ENCODE results near the gene TSC2.

Gene TSC2

GRCh38 chr16:2075631-2076030 is 27.8 kb downstream of the TSC2 start:
- no peak for DNase-seq (ENCODE audit: low spot score)
- Histone ChIP-seq H3K4me3 (no peak overlapping the region), H3K27ac (no peak overlapping the region)
- TF ChIP-seq CTCF (IDR thresholded peaks at IDR 0.05) = no peak

GRCh38 chr16:2076072-2076865 is 28.5 kb downstream of the TSC2 start:
- no peak for DNase-seq (ENCODE audit: low spot score)
- H3K4me3 ChIP-seq = no peak overlapping the region
- no peak overlapping the region for H3K27ac ChIP-seq
- no peak for TF ChIP-seq CTCF (IDR thresholded peaks at IDR 0.05)

- no peak overlapping the region for H3K27ac ChIP-seq
- no peak for DNase-seq (ENCODE audit: low spot score)
- TF ChIP-seq CTCF (IDR thresholded peaks at IDR 0.05) = no peak
- no peak overlapping the region for H3K4me3 ChIP-seq
Measured at GRCh38 chr16:2077016-2077415, 29.2 kb downstream of the TSC2 start.

GRCh38 chr16:2077696-2078095 is 29.9 kb downstream of the TSC2 start:
- no peak for DNase-seq (ENCODE audit: low spot score)
- no peak for TF ChIP-seq CTCF (IDR thresholded peaks at IDR 0.05)
- no peak overlapping the region for H3K27ac ChIP-seq
- H3K4me3 ChIP-seq = no peak overlapping the region

GRCh38 chr16:2078096-2078495 is 30.3 kb downstream of the TSC2 start:
- TF ChIP-seq CTCF (IDR thresholded peaks at IDR 0.05) = no peak
- Histone ChIP-seq H3K27ac (no peak overlapping the region), H3K4me3 (no peak overlapping the region)
- no peak for DNase-seq (ENCODE audit: low spot score)

- no peak overlapping the region for H3K4me3 ChIP-seq
- no peak overlapping the region for H3K27ac ChIP-seq
- TF ChIP-seq CTCF (IDR thresholded peaks at IDR 0.05) = no peak
- DNase-seq (ENCODE audit: low spot score) = no peak
Measured at GRCh38 chr16:2078691-2079090, 30.9 kb downstream of the TSC2 start.

GRCh38 chr16:2079311-2079800 is 31.6 kb downstream of the TSC2 start:
- DNase-seq (ENCODE audit: low spot score) = no peak
- H3K27ac ChIP-seq = no peak overlapping the region
- TF ChIP-seq CTCF (IDR thresholded peaks at IDR 0.05) = no peak
- no peak overlapping the region for H3K4me3 ChIP-seq

Measured in coronary artery (tissue), 2 donors.